Neural cell (in vitro differentiated cells): ENCODE data around the gene IDI1.

Experiments used
- EP300 ChIP-seq: fragments of 450-650 bp; conservative IDR thresholded peaks from 2 replicates; pipeline ENCODE4 v1.6.1; 2014; ENCODE audit warnings: antibody characterized with exemption, mild to moderate bottlenecking, moderate library complexity; ENCODE audit not compliant: poor library complexity, severe bottlenecking
- EZH2 ChIP-seq: fragments of 200-600, 300-800 bp; shearing (Covaris generic), sonication (generic); IDR thresholded peaks from 2 replicates; pipeline ENCODE4 v1.6.1; 2014; ENCODE audit warnings: antibody characterized with exemption, low read length, borderline replicate concordance, mild to moderate bottlenecking; ENCODE audit not compliant: insufficient read depth, poor library complexity, severe bottlenecking
- RAD21 ChIP-seq: fragments of 450-650 bp; conservative IDR thresholded peaks from 2 replicates; pipeline ENCODE4 v1.6.1; 2014; ENCODE audit warnings: antibody characterized with exemption, mild to moderate bottlenecking, moderate library complexity
- TAF1 ChIP-seq: IDR thresholded peaks from 2 replicates; pipeline ENCODE4 v1.6.1; 2012; ENCODE audit warnings: low read depth
- TF ChIP-seq, protein P1 (sequence below): fragments of 450-650 bp; IDR thresholded peaks from 2 replicates; pipeline ENCODE4 v1.5.1; 2014; ENCODE audit warnings: antibody characterized with exemption, mild to moderate bottlenecking, moderate library complexity; ENCODE audit not compliant: poor library complexity, severe bottlenecking

DNA sequence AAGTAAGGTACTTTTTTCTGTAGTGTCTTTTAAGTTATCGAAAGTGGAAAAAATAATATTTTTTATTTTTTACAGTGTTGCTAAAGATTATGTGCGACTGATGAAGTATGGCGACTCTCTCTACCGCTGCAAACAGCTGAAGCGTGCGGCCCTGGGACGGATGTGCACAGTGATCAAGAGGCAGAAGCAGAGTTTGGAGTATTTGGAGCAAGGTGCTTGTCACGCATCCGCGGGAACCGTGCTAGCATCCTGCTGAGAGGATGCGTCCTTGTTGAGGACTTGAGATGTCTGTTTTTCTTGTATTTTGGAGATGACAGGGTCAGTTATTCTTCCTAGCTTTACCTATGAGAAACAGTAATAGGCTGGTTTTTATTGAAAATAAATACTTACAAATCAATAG is 52.9 kb downstream of the IDI1 start:
- TF ChIP-seq EZH2, result no peak
- TF ChIP-seq, protein P1, sequence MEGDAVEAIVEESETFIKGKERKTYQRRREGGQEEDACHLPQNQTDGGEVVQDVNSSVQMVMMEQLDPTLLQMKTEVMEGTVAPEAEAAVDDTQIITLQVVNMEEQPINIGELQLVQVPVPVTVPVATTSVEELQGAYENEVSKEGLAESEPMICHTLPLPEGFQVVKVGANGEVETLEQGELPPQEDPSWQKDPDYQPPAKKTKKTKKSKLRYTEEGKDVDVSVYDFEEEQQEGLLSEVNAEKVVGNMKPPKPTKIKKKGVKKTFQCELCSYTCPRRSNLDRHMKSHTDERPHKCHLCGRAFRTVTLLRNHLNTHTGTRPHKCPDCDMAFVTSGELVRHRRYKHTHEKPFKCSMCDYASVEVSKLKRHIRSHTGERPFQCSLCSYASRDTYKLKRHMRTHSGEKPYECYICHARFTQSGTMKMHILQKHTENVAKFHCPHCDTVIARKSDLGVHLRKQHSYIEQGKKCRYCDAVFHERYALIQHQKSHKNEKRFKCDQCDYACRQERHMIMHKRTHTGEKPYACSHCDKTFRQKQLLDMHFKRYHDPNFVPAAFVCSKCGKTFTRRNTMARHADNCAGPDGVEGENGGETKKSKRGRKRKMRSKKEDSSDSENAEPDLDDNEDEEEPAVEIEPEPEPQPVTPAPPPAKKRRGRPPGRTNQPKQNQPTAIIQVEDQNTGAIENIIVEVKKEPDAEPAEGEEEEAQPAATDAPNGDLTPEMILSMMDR, result no peak
- no peak for TF ChIP-seq EP300
- no peak for TF ChIP-seq RAD21
- TF ChIP-seq TAF1, result no peak
